ENCODE data around the gene AKTIP. TPM values are rescaled to one million over a fixed set of nuclear protein-coding genes. Genes with fewer than 3 reads are reported as not detected.

AKTIP gene
- total RNA-seq, 1 experiment from 2014 or later, result 26.1 TPM

GRCh38 chr16:53445534-53445933 is 57.5 kb downstream of the AKTIP start:
- H3K27me3 ChIP-seq (ENCODE audit: control insufficient read depth, insufficient read depth, low read length), result no peaks in the 10 kb centered on the region
- CTCF ChIA-PET, result no interaction called here
- H3K4me1 ChIP-seq (ENCODE audit: control insufficient read depth, insufficient read depth, low read length), result no peaks in the 10 kb centered on the region
- in situ Hi-C loops (cut with HindIII; ENCODE audit: low pct_unique_long_range_greater_than_20kb, low sequenced_read_pairs), result no loop called here
- no TSS peak for BruUV-seq (replicated peaks)
- TF ChIP-seq TCF7L2 (IDR thresholded peaks at IDR 0.05; ENCODE audit: low read depth, low read length) (no peak), REST (IDR thresholded peaks at IDR 0.05; ENCODE audit: insufficient read depth in 1 of 2, low read depth in 2 of 2, low read length in 1 of 2) (no peak), CTCF (IDR thresholded peaks at IDR 0.05) (no peak)
- POLR2A ChIA-PET, result no interaction called here
- intact Hi-C loops (cut with micrococcal nuclease; ENCODE audit: unreplicated experiment), result no loop called here
- no peak overlapping the region for H3K27ac ChIP-seq (ENCODE audit: low read length)
- ATAC-seq, result no peak
- no peak for DNase-seq (ENCODE audit: low read depth, low spot score)
- no peak overlapping the region for H3K4me3 ChIP-seq (ENCODE audit: low read depth in 2 of 2, low read length in 2 of 2)
- peaks cover 2% of the 10 kb centered on the region; the same call in 1 of the 2 replicates for H3K36me3 ChIP-seq (ENCODE audit: control insufficient read depth, insufficient read depth, low read length)
- no peaks in the 10 kb centered on the region for H3K9me3 ChIP-seq (ENCODE audit: control insufficient read depth, insufficient read depth, low read depth, low read length)

Other genes with a start within 250 kb of the AKTIP start
- 28.9 TPM for gene RBL2, start 68.7 kb downstream of the AKTIP start, total RNA-seq (2021; ENCODE audit: unreplicated experiment)
- 12.7 TPM for gene RPGRIP1L, start 200.7 kb upstream of the AKTIP start, total RNA-seq (2021; ENCODE audit: unreplicated experiment)
- 38.2 TPM for gene FTO, start 200.9 kb upstream of the AKTIP start, total RNA-seq (2021; ENCODE audit: unreplicated experiment)

Data from Panc1 (cell line).